GM19328 (cell line): ENCODE data around the gene ADAMTSL1.
"Not testable (repeated sequence)": the region's sequence is repeated elsewhere in the genome, so short reads cannot be mapped to it uniquely, and the experiment has no call there.

Experiments
- ATAC-seq: cut with Tn5 transposase; IDR thresholded peaks from one replicate; pipeline ENCODE4 v1.9.1; 2021; ENCODE audit warnings: mild to moderate bottlenecking, moderate library complexity; ENCODE audit not compliant: unreplicated experiment

ADAMTSL1 gene

DNA sequence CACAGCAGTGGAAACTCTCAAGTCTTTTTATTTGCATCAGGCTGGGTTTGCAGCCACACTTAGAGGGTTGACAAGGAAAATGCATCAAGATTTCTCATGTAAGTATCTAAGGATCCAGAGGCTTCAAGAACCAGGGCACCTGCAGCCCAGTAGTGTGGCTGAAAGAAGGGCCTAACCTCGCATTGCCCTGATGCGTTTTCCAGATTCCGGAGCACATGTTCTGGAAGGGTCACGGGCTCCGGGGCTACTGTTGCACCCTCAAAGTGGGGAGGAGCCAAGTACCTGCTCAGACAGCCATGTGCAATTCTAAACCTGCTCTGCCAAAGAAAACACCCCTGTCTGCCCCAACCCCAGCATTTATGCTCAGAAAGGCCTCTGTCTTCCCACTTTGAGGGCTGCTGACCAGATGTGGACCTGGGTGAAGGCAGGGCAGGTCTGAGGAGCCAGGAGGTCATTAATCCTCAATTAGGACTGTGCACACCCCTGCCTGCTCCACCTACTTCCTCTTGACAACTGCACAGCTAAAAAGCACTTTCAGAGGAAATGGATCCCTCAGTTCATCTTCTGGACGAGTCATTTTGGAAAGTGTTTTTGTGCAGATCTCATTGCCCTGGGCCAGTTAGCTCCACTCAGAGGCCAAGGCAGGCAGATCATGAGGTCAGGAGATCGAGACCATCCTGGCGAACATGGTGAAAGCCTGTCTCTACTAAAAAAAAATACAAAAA, 448.4 kb downstream of the ADAMTSL1 start:
- ATAC-seq: no peak

DNA sequence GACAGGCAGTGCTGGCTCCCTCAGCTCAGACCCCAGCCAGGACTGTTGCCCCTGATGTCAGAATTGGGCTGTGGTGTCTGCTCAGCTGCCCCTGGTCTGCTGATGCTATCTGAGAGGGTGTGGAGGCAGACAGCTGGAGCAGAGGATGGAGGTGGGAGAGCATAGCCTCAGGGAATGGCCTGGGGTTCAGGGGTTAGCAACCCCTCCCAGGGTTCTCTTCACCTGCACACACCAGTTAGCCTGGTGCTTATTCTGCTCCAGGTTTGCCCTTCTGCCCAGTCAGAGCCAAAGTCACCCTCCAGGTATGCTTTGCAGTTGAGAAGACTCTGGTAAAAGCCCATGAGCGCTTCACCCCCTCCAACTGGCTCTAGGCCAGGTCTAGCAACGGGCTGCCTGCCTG, 449.2 kb downstream of the ADAMTSL1 start:
- no peak for ATAC-seq

DNA sequence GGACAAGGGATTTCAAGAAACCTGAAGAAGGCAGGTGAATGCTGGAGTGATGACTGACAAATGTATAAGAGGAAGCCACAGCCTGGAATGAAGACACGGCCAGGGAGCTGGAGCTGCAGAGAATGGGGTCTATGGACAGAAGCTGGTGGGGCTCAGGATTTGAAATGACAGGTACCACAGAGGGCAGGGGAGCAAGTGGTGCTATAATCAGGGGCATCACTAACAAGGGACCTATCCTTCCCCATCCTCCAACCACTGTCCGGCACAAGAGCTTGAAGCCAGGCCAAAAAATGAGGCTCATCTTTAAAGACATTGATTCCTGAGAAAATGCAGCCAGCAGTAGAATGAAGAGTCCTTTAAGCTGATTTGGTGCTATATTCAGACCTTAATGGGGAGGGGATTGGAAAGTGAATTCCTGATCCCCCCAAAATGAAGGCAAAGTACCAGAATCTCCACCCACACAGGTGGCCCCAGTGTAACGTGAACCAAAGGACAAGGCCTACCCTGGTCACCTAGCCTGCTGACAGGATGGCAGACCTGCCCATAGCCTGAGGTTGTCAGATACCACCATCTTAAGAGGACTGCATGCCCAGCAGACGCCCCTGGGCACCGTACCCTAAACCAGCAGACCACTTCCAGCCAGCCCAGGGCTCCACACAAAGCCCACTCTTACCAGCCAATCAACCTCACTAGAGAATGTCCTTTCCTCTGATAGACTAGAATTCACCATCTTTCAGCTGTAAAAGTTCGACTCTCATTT, 449.9 kb downstream of the ADAMTSL1 start:
- no peak for ATAC-seq

DNA sequence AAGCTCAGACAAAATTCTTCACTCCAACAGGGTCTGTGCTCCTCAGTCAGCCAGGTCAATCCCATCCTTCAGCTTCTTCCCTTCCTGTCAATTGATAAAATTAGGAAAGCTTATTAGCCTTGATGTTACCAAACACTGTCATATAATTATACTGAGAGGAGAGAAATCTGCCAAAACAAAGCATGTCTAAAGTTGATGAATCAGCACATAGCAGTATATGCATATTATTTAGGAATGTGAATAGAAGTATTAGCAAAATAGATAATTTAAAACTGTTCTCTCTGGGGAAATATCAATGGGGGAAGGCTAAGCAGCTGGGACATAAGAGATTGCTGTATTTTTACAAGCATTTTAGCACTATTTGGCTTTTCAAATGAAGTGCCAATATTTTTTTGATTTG, 451.9 kb downstream of the ADAMTSL1 start:
- ATAC-seq: no peak

DNA sequence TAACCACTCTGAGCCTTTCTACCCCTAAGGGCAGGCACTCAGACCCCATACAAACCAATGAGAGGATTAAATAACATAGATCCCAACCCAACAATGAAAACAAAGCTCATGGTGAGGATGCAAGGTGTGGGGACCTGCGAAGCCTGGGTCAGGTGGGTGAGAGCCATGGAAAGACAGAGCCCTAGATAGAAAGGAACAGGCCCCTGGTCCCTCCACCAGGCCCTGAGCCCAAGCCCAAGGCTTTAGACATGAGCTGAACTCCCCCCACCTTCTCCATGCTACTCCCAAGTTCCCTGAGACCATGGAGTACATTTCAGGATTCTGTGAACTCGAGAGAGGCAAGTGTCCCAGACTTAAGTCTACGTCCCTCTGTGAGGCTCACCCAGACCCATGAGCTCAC, 452.6 kb downstream of the ADAMTSL1 start:
- ATAC-seq: no peak

DNA sequence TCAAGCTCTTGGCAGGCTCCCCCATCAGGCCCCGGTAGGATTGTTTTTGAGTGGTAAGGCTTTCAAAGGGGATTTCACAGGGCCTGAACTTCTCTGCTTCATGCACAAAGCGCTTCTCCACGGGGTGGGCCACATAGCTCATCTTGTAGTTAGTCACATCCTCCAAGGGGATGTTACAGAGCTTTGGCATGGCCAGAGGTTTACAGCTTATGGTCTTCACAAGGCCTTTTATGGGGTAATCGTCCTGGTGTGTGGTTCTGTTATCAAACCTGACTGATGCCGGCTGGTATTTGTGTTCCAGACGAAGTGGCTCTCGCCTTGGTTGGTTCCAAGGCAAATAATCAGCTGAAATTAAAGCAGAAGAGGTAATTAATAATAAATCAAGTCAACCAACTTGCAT, 454.8 kb downstream of the ADAMTSL1 start:
- ATAC-seq: no peak

DNA sequence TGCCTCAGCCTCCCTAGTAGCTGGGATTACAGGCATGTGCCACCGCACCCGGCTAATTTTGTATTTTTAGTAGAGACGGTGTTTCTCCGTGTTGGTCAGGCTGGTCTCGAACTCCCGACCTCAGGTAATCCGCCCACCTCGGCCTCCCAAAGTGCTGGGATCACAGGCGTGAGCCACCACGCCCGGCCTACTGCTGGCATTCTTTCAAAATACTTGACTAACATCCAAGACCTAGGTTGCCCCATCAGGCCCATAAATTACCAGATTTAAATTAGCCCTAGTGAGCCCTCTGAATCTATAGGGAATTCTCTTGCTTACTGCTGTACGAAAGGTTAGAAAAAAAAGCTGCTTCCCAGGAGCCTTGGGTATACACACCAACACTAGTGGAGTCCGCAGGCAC, 456.7 kb downstream of the ADAMTSL1 start:
- ATAC-seq: not testable (repeated sequence)

DNA sequence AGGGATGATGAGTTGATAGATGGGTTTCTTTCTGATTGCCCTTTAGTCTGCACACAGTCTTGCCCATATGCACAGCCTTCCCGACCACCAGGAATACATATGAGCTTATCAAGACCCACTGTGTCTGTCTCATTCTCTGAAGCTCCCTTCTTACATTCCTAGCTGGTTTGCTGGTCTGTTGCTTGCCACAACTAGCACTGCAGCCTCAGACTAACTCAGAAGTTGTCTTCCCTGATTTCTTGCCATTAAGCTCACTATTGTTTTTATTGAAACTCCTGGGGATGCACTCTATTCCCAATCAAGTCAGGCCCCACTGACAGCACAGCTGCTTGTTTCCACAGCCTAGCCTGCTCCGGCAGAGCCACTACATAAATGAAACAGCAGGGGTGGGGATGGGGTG, 461.6 kb downstream of the ADAMTSL1 start:
- no peak for ATAC-seq

DNA sequence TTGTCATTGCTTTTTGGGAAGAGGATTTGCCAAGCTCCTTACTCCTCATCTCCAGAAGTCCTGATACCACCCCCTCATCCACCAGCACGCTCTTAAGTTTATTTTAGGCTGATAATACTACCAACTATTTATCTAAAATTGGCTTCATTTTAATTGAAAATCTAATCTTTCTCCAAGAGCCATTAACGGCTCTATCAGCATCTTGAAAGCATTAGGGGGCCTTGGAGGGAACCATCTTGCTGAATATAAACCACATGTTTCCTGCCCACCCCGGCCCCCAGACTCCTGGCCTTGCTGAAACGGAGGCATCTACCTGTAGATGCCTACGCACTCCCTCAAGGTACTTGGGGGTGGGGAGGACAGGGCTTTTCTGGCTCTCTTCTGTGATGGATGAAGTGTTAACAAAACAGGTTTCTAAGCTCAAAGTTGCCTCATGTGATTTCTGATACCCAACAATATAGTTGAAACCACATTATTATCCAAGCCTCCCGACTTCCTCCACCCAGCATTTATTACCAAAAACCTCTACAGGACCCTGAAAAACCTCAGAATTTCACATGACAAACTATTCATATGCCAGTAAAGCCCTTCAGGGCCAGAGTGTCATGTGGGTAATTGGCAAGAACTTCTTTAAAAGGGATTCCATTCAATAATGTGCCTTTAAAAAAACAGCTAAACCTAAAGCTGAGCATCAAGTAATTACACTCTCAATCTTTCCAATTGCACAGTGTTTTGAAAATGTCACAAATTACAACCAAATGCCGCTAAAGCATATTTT, 462.3 kb downstream of the ADAMTSL1 start:
- no peak for ATAC-seq

DNA sequence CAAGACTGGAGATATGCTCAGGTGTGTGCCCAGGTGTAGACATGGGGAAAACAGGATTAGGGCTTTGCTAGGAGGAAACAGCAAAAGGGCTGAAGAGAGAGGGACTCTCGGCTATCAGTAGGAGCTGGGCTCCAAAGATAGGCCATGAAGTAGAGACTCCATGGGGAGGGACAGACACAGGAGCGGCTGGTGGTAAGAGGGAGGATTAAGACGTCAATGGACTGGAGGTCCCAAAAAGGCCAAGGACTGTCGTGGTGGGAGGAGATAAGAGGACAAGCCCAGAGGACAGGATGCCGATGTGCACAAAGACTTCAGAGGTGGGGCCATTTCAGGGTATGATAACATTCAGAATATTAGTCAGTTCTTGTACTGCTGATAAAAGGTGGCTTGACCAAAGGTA, 466.0 kb downstream of the ADAMTSL1 start:
- no peak for ATAC-seq

DNA sequence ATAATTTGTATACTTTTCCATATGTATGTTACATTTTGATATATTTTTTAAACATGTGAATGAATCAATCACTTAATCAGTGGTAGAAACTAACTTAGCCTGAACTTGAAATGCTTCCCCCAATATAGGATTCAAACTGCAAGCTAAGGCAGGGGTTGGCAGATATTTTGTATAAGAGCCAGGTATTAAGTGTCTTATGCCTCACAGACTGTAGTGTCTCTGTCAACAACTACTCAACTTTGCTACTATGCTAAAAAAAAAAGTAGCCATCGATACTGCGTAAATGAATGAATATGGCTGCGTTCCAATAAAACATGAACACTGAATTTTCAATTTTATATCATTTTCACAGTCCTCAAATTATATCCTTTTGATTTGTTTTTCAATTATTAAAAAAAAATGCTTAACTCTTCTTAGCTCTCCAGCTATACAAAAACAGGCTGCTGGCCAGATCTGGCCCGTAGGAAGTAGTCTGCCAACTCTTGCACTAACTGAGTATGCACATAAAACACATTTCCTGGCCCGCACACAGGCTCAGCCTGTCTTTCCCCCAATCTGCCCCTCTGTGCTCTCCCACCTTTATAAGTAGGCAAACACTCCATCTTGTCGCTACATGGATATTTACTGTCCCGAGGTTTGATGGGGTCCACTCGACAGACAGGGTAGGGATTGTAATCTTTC, 467.2 kb downstream of the ADAMTSL1 start:
- ATAC-seq: no peak

DNA sequence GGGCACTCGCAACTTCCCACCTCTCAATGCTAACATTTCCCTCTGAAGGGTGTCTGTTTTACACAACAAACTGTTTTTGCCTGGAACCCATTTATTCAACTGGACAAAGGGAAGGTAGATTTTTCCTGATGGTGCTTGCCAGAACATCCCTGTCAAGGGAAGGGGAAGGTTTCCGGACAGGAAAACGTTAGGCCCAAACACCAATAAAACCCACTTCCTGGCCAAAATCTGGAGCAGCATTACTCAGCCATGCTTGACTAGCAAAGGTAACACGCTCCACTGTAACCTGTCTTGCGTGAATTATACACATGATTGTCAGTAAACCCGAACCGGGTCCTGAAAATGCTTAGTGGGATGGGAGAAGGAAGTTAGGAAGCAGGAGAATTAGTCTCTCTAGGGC, 468.8 kb downstream of the ADAMTSL1 start:
- no peak for ATAC-seq

DNA sequence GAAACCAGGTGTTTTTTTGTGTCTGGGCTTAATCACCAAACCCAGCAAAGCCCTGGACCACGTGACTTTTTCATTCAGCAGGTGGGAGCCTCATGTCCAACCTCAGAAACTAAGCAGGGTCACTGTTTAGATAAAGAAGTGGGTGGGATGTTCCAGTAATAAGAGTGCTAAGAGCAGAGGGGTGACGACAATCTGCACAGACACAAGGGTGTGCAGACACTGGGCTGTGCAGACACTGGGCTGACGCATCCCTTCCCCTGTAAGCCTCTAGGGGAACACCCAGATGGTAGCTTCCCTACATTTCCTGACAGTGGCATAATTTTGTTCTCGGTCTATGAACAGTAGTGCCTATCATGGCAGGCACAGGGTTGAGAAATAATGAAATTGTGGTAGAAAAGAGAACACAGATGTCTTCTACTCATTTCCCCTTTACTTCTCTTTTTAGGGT, 474.0 kb downstream of the ADAMTSL1 start:
- no peak for ATAC-seq

DNA sequence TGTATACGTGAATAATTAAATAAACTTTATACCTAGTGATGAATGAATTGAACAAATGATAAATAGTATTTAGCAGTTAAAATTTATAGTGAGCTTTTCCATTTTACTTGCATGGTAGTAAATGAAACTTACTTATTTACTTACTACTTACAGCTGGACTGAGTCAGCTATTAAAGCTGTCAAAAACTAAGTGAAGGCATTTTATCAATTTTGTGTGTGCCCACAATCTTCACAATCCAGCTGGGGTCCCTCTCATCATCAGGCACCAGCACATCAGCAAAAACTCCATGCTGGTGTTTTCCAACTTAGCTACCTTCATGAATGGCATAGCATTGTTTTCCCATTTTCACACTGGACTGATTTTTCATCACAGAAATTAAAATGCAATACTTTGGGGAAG, 478.0 kb downstream of the ADAMTSL1 start:
- no peak for ATAC-seq

DNA sequence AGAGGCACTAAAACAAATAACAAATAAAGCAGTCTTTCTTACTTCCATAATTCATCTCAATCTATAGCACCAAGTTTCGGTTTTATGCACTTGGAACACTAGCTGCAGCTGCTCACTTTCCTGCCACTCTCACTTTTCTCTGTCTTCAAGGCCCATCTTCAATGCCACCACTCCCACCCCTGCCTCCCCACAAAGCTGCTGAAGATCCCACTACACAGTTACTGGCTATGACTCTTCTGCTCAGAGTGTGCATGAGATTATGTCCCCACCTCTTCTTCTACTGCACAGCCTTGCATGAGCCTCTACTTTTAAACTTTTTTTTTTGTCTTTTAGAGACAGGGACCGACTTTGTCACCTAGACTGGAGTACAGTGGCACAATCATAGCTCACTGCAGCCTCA, 481.7 kb downstream of the ADAMTSL1 start:
- ATAC-seq: no peak
